SJCRH30 (cell line): ENCODE results near the gene EIF4H. TPM values are rescaled to one million over a fixed set of nuclear protein-coding genes. Genes with fewer than 3 reads are reported as not detected.

ENCODE experiments used
- DNase-seq, 2 experiments: peaks; one replicate each; pipeline ENCODE4 v3.0.0-alpha.2; 2015 to 2020
- H3K27ac ChIP-seq: fragments of 250-450 bp; sonication (Bioruptor Pico); 2 replicates; pipeline ENCODE4 v1.5.1; 2020; ENCODE audit warnings: mild to moderate bottlenecking, moderate library complexity
- H3K27me3 ChIP-seq: fragments of 250-450 bp; sonication (Bioruptor Pico); 2 replicates; pipeline ENCODE4 v1.5.1; 2020; ENCODE audit warnings: mild to moderate bottlenecking, moderate library complexity
- H3K36me3 ChIP-seq: fragments of 250-450 bp; sonication (Bioruptor Pico); 2 replicates; pipeline ENCODE4 v1.5.1; 2020; ENCODE audit warnings: mild to moderate bottlenecking, moderate library complexity
- H3K4me1 ChIP-seq: fragments of 250-450 bp; sonication (Bioruptor Pico); 2 replicates; pipeline ENCODE4 v1.5.1; 2020; ENCODE audit warnings: mild to moderate bottlenecking, moderate library complexity
- H3K4me3 ChIP-seq: fragments of 250-450 bp; sonication (Bioruptor Pico); 2 replicates; pipeline ENCODE4 v1.5.1; 2020; ENCODE audit warnings: mild to moderate bottlenecking, moderate library complexity
- H3K9me3 ChIP-seq: fragments of 250-450 bp; sonication (Bioruptor Pico); replicated peaks from 2 replicates; pipeline ENCODE4 v1.5.1; 2020; ENCODE audit warnings: mild to moderate bottlenecking, moderate library complexity
- total RNA-seq: library from RNA; depleted of rRNA; stranded (reverse); fragments of >200 nt; shearing (Covaris generic); gene quantifications from 2 replicates; pipeline ENCODE4 v1.2.3, GENCODE V29; 2014; rRNA removed

EIF4H gene
- total RNA-seq, 1 experiment from 2014 or later: 475 TPM

GRCh38 chr7:74240482-74240881 is 66.3 kb downstream of the EIF4H start:
- no peak overlapping the region for H3K4me3 ChIP-seq
- no peaks in the 10 kb centered on the region for H3K4me1 ChIP-seq
- H3K36me3 ChIP-seq: peaks cover 92% of the 10 kb centered on the region
- DNase-seq: no peak
- no peaks in the 10 kb centered on the region for H3K9me3 ChIP-seq
- H3K27ac ChIP-seq: no peak overlapping the region
- no peaks in the 10 kb centered on the region for H3K27me3 ChIP-seq

- peaks cover 93% of the 10 kb centered on the region for H3K36me3 ChIP-seq
These were observed 67.9 kb downstream of the EIF4H start for GRCh38 chr7:74242122-74242443.

GRCh38 chr7:74246497-74246896 is 72.3 kb downstream of the EIF4H start:
- Histone ChIP-seq H3K27ac (no peak overlapping the region), H3K4me1 (no peaks in the 10 kb centered on the region), H3K27me3 (no peaks in the 10 kb centered on the region), H3K9me3 (no peaks in the 10 kb centered on the region), H3K4me3 (no peak overlapping the region), H3K36me3 (peaks cover 91% of the 10 kb centered on the region)
- DNase-seq: no peak

More at GRCh38 chr7:74242122-74242443, 67.9 kb downstream of the EIF4H start:
- Histone ChIP-seq H3K4me3 (no peak overlapping the region), H3K27me3 (no peaks in the 10 kb centered on the region), H3K9me3 (no peaks in the 10 kb centered on the region), H3K27ac (no peak overlapping the region), H3K4me1 (no peaks in the 10 kb centered on the region)
- DNase-seq: no peak

Other genes starting within 250 kb of the EIF4H start
- gene ELN, start 146.2 kb upstream of the EIF4H start, total RNA-seq: 100 and 110 TPM in 2 replicates
- 43.2 and 43.4 TPM in 2 replicates for gene LIMK1, start 90.6 kb upstream of the EIF4H start, total RNA-seq
- gene LAT2, start 35.6 kb downstream of the EIF4H start, total RNA-seq: 0.61 and 0.99 TPM in 2 replicates
- gene RFC2, start 80.0 kb downstream of the EIF4H start, total RNA-seq: 111 and 112 TPM in 2 replicates
- gene CLIP2, start 115.1 kb downstream of the EIF4H start, total RNA-seq: 29.1 and 29.7 TPM in 2 replicates